ENCODE measurements around the gene RPS3.

- TF ChIP-seq CTCF (conservative IDR thresholded peaks at IDR 0.05; ENCODE audit: low read depth, low read length) (no peak), EZH2 (IDR thresholded peaks at IDR 0.05; ENCODE audit: borderline replicate concordance, low read depth, low read length, poor library complexity, severe bottlenecking) (no peak)
Observed at GRCh38 chr11:75435571-75435925, 36.2 kb downstream of the RPS3 start.
